ENCODE measurements around the gene CADM2. TPM values are rescaled to one million over a fixed set of nuclear protein-coding genes. Genes with fewer than 3 reads are reported as not detected.

The CADM2 gene
- total RNA-seq, 4 donors from 2014 or later, result 9.6 to 16.2 (median 11.5) TPM

- intact Hi-C loops (cut with DNase I), result no loop called here
These were observed 576.7 kb downstream of the CADM2 start for GRCh38 chr3:85535517-85535916.

GRCh38 chr3:85539232-85539631 lies 580.4 kb downstream of the CADM2 start:
- Histone ChIP-seq H3K27ac (replicated peaks in 1 of 4) (no peak overlapping the region), H3K4me1 (no peaks in the 10 kb centered on the region), H3K27me3 (no peaks in the 10 kb centered on the region), H3K36me3 (no peaks in the 10 kb centered on the region), H3K9me3 (peaks cover 0 to 4% (median 0%) of the 10 kb centered on the region in 4 donors), H3K4me3 (no peak overlapping the region)
- no peak for DNase-seq (ENCODE audit: extremely low spot score)
- intact Hi-C loops (cut with DNase I), result no loop called here
- TF ChIP-seq POLR2AphosphoS5 (IDR thresholded peaks at IDR 0.05), result no peak
- 61% methylated on average over 1 of the region's 1 CpG for WGBS

More at GRCh38 chr3:85535517-85535916, 576.7 kb downstream of the CADM2 start:
- H3K9me3 ChIP-seq, result peaks cover 0 to under 1% (median 0%) of the 10 kb centered on the region in 4 donors
- H3K27ac ChIP-seq (replicated peaks in 1 of 4), result no peak overlapping the region
- WGBS, result 75% methylated on average over 2 of the region's 2 CpGs
- H3K36me3 ChIP-seq, result no peaks in the 10 kb centered on the region
- no peaks in the 10 kb centered on the region for H3K4me1 ChIP-seq
- H3K27me3 ChIP-seq, result no peaks in the 10 kb centered on the region
- no peak overlapping the region for H3K4me3 ChIP-seq
- TF ChIP-seq, protein P1, sequence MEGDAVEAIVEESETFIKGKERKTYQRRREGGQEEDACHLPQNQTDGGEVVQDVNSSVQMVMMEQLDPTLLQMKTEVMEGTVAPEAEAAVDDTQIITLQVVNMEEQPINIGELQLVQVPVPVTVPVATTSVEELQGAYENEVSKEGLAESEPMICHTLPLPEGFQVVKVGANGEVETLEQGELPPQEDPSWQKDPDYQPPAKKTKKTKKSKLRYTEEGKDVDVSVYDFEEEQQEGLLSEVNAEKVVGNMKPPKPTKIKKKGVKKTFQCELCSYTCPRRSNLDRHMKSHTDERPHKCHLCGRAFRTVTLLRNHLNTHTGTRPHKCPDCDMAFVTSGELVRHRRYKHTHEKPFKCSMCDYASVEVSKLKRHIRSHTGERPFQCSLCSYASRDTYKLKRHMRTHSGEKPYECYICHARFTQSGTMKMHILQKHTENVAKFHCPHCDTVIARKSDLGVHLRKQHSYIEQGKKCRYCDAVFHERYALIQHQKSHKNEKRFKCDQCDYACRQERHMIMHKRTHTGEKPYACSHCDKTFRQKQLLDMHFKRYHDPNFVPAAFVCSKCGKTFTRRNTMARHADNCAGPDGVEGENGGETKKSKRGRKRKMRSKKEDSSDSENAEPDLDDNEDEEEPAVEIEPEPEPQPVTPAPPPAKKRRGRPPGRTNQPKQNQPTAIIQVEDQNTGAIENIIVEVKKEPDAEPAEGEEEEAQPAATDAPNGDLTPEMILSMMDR (IDR thresholded peaks at IDR 0.05), result no peak
- TF ChIP-seq EP300 (IDR thresholded peaks at IDR 0.05), result no peak
- DNase-seq (ENCODE audit: extremely low spot score), result no peak

DNA sequence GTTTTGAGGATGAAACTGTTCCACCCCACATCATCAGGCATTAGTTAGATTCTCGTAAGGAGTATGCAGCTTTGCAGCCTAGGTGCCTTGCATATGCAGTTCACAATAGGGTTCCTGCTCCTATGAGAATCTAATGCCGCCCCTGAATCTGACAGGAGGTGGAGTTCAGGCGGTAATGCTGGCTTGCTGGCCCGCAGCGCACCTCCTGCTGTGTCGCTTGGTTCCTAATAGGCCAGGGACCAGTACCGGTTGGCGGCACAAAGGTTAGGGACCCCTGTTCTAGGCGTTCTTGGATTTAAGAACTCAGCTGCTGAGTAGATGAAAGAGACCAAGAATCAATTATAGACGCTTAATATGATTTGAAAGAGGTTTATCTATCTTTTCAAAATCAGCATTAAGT lies 595.4 kb downstream of the CADM2 start:
- no peaks in the 10 kb centered on the region for H3K27me3 ChIP-seq
- TF ChIP-seq POLR2AphosphoS5 (IDR thresholded peaks at IDR 0.05), result no peak
- TF ChIP-seq POLR2A (IDR thresholded peaks at IDR 0.05; ENCODE audit: low read depth), result no peak
- TF ChIP-seq, protein P1 (IDR thresholded peaks at IDR 0.05), result no peak
- TF ChIP-seq EP300 (IDR thresholded peaks at IDR 0.05), result no peak
- no peak overlapping the region for H3K27ac ChIP-seq (replicated peaks in 1 of 4)
- intact Hi-C loops (cut with DNase I), result no loop called here
- no peaks in the 10 kb centered on the region for H3K36me3 ChIP-seq
- no peaks in the 10 kb centered on the region for H3K4me1 ChIP-seq
- no peak overlapping the region for H3K4me3 ChIP-seq
- WGBS, result 90% methylated on average over 10 of the region's 10 CpGs
- no peak for DNase-seq (ENCODE audit: extremely low spot score)
- no peaks in the 10 kb centered on the region for H3K9me3 ChIP-seq

- Histone ChIP-seq H3K9me3 (no peaks in the 10 kb centered on the region), H3K4me3 (no peak overlapping the region), H3K27ac (replicated peaks in 1 of 4) (no peak overlapping the region), H3K36me3 (no peaks in the 10 kb centered on the region), H3K27me3 (no peaks in the 10 kb centered on the region), H3K4me1 (no peaks in the 10 kb centered on the region)
- intact Hi-C loops (cut with DNase I), result no loop called here
- DNase-seq (ENCODE audit: extremely low spot score), result no peak
- TF ChIP-seq, protein P1 (IDR thresholded peaks at IDR 0.05), result no peak
- TF ChIP-seq POLR2A (IDR thresholded peaks at IDR 0.05; ENCODE audit: low read depth), result no peak
- no peak for TF ChIP-seq POLR2AphosphoS5 (IDR thresholded peaks at IDR 0.05)
- TF ChIP-seq EP300 (IDR thresholded peaks at IDR 0.05), result no peak
- 48% methylated on average over 7 of the region's 7 CpGs for WGBS
These were observed 601.4 kb downstream of the CADM2 start for GRCh38 chr3:85560088-85560785.

GRCh38 chr3:85567071-85567676 lies 608.4 kb downstream of the CADM2 start:
- WGBS, result 13% methylated on average over 5 of the region's 5 CpGs

More at GRCh38 chr3:85567071-85567676, 608.4 kb downstream of the CADM2 start:
- no peak for DNase-seq (ENCODE audit: extremely low spot score)
- H3K9me3 ChIP-seq, result no peaks in the 10 kb centered on the region
- H3K4me1 ChIP-seq, result no peaks in the 10 kb centered on the region
- intact Hi-C loops (cut with DNase I), result no loop called here
- no peaks in the 10 kb centered on the region for H3K27me3 ChIP-seq
- H3K27ac ChIP-seq (replicated peaks in 1 of 4), result no peak overlapping the region
- TF ChIP-seq, protein P1 (IDR thresholded peaks at IDR 0.05), result peak in 2 of 3 experiments; percentile 34 to 43
- TF ChIP-seq POLR2AphosphoS5 (IDR thresholded peaks at IDR 0.05), result no peak
- no peak for TF ChIP-seq EP300 (IDR thresholded peaks at IDR 0.05)
- no peak for TF ChIP-seq POLR2A (IDR thresholded peaks at IDR 0.05; ENCODE audit: low read depth)
- H3K4me3 ChIP-seq, result no peak overlapping the region
- no peaks in the 10 kb centered on the region for H3K36me3 ChIP-seq
